ENCODE results near the gene BABAM2.
A peak's percentile ranks its signal among the peaks of the same experiment; 100 is the strongest.

The BABAM2 gene

GRCh38 chr2:28293416-28293815 lies 402.9 kb downstream of the BABAM2 start:
- DNase-seq, result no peak

- no peak for DNase-seq
These were observed 403.9 kb downstream of the BABAM2 start for GRCh38 chr2:28294451-28294850.

DNA sequence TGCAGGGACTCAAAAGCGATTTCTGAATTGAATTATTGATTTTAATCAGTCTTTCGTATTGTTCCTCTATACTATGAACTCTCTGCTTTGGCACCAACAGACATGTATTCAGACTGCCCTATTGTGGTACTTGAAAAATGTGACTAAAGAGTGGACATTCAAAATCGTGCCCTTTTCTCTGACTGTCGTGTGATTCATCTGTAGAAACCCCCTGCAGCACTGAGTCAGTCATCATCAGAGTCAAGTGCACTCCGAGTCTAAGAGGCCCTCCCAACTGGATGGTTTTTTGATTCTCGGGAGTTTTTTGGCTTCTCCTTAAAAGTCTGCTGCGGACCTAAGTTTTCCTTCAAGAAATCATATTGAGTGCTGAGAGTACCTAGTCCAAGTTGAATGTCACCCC lies 405.7 kb downstream of the BABAM2 start:
- DNase-seq, result no peak

- DNase-seq, result no peak
These were observed 406.4 kb downstream of the BABAM2 start for GRCh38 chr2:28296904-28297303.

GRCh38 chr2:28297531-28297930 lies 407.0 kb downstream of the BABAM2 start:
- no peak for DNase-seq

GRCh38 chr2:28298406-28298805 lies 407.9 kb downstream of the BABAM2 start:
- DNase-seq, result no peak

- DNase-seq, result no peak
These were observed 410.2 kb downstream of the BABAM2 start for GRCh38 chr2:28300485-28301341.

DNA sequence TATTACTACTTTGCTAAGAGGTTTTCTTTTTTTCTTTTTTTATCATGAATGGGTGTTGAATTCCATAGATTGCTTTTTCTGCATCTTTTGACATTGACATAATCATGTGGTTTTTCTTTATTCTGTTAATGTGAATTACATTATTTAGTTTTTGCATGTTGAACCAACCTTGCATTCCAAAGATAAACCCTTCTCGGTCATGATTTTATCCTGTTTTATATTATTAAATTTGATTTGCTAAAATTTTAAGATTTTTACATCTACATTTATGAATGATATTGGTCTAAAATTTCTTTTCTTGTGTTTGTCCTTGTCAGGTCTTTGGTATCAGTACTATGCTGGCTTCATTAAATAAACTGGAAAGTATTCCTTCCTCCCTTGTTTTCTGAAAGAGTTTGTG lies 414.7 kb downstream of the BABAM2 start:
- no peak for DNase-seq

DNA sequence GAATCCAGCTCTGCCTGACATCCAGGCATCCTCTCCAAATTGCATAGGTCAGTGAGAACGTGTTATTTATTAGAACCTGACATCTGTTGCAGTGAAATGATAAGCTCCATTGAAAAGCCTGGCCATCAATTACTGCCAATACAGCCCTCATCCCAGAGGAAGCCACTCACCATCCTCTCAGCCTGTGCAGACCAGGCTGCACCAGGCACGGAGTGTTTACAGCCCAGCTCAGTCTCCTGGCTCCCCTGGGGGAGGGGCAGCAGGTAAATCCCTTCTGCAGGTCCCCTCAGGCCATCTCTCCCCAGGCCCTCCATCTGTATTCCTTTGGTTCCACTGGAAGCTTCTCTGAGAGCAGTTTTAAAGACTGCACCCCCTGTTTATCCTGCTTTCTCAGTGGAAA lies 419.6 kb downstream of the BABAM2 start:
- no peak for DNase-seq

- no peak for DNase-seq
These were observed 421.2 kb downstream of the BABAM2 start for GRCh38 chr2:28311660-28312249.

- DNase-seq, result no peak
These were observed 422.0 kb downstream of the BABAM2 start for GRCh38 chr2:28312307-28313219.

GRCh38 chr2:28313220-28313784 lies 422.8 kb downstream of the BABAM2 start:
- DNase-seq, result no peak

GRCh38 chr2:28314968-28315367 lies 424.4 kb downstream of the BABAM2 start:
- no peak for DNase-seq

- DNase-seq, result no peak
These were observed 426.2 kb downstream of the BABAM2 start for GRCh38 chr2:28316546-28317335.

DNA sequence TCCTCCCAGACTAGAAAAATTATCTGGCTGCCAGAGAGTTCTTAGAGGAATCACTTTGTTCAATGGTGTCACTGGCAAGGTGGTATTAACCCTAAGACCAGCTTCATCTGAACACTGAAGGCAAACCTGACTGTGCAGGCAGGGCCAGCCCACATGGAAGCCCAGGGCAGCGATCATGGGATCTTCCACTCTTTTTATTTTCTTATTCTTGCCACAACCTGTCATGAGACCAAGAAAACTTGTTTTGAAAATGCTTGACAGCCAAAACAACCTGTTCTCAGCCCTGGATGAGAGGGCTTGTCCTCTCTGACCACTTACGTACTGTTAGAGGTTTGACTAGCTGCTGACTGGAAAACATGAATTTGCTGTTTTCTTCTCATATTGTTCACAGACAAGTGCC lies 426.9 kb downstream of the BABAM2 start:
- DNase-seq, result no peak

- DNase-seq, result peak; percentile 10
These were observed 427.5 kb downstream of the BABAM2 start for GRCh38 chr2:28318023-28318422.

- no peak for DNase-seq
These were observed 428.1 kb downstream of the BABAM2 start for GRCh38 chr2:28318462-28319117.

DNA sequence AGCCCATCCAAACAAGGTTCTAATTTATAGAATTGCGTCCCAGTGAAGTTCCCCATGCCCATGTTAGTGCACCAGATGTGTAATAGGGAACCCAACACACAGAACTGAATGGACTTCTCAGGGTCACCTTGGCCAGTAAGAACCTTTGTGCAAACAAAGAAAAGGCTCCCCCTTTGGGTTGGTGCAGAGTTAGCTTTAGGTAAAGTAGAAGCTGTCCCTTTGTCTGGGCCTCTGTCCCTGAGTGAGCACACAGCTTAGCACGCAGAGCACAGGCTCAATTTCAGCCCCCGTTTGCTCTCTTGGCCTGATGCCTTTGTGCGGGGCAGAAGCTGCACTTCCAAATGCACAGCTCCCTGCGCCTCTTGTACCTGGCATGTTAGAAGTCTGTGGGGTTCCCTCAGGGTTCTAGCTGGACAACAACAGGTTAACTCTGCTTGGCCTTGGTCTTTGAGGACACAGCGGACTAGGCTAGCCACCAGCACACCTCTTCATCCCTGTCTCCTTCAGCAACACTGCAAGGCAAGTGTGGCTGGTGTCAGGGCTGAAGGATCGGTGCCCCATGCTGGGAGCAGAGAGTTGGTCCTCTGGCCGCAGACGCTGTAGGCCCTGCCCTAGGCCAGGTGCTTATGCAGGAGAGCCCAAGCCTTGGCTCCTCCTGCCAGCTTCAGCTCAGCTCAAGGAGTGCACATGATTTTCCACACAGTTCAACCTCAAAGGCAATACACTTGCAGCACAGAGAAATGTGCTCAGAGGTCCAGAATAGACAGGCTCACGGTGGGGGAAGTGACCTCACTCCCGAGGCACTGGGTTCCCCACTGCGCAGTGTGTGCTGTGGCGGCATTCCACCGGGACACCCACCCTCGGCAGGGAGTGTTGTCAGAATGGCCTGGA lies 428.8 kb downstream of the BABAM2 start:
- no peak for DNase-seq

DNA sequence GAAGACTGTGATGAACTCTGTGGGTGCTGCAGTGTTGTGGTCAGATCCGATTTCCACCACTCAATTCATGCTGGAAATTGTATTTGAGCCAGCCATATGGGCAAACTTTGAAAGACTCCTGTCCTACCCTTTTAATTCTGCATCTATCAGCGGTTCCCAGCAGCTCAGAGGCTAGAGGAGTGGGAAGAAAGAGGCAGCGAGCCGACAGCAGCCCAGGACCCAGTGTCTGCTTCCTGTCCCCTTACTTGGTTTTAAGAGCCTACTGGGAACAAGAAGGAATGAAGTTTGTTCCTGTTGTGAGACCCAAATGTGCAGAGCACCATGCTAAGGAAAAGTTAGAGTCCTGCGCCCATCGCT lies 429.5 kb downstream of the BABAM2 start:
- no peak for DNase-seq

DNA sequence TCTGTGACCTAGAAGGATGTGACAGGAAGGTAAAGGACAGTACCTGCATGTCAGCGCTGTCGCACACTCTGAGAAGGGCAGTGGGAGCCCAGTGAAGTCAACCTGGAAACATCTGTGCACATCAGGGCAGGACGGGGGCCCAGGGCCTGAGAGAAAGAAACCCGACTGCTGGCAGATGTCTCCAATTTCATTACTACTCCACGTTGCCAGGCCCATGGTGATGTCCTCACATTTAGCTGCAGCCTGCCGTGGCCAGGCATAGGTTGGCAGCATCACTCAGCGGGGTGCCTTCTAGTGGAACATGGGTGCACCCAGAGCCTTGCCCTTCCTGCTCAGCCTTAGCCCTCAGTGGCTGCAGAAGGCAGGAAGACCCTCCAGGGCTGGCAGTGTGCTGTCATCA lies 429.8 kb downstream of the BABAM2 start:
- no peak for DNase-seq

DNA sequence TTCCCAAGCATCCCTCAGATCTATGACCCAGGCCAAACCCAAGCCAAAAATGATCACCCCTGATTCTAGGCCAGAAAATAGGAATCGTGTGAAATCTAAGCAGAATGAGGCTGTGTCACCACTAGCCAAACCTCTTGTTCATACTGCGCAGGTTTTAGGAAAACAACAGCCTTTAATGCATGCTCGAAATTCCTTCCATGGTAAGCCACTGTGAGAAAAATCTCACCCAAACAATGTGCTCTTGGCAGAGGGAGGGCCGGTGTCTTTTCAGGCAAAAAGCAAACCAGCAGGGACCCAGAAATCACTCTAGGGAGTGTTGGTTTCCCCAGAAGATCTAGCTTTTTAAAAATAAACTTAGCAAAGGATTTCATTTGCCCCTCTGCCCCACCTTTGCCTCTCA lies 430.9 kb downstream of the BABAM2 start:
- DNase-seq, result no peak

Data from hematopoietic multipotent progenitor cell treated with erythropoietin and hydrocortisone succinate and interleukin-3 and kit ligand, for 8 days (in vitro differentiated cells).